ENCODE results near the gene RNASEH2C. TPM values are rescaled to one million over a fixed set of nuclear protein-coding genes. Genes with fewer than 3 reads are reported as not detected.
A peak's percentile ranks its signal among the peaks of the same experiment; 100 is the strongest.

Gene RNASEH2C
- total and polyA plus RNA-seq, 2 of the 13 experiments (the other 11 are each of a cell fraction or from before 2014, with no cell fraction given), result 27.4 to 50.9 TPM

- TF ChIP-seq ZNF318 (CRISPR knock-in tag; IDR thresholded peaks at IDR 0.05) (no peak), MAX (IDR thresholded peaks at IDR 0.05) (peak; percentile 98), NBN (conservative IDR thresholded peaks at IDR 0.05) (no peak), ZNF891 (CRISPR knock-in tag; IDR thresholded peaks at IDR 0.05) (peak; percentile 98), HOXD1 (CRISPR knock-in tag; IDR thresholded peaks at IDR 0.05) (peak; percentile 57; the same call in 1 of the 2 replicates), ZSCAN30 (CRISPR knock-in tag; IDR thresholded peaks at IDR 0.05) (0 out of 2 replicates have a peak, but pooled peaks have one; percentile 33), ERF (CRISPR knock-in tag; IDR thresholded peaks at IDR 0.05) (peak; percentile 92), SMARCC2 (IDR thresholded peaks at IDR 0.05) (no peak), CSRNP2 (CRISPR knock-in tag; conservative IDR thresholded peaks at IDR 0.05; ENCODE audit: low read depth) (peak; percentile 83; the same call in 1 of the 2 replicates), ZNF614 (CRISPR knock-in tag; IDR thresholded peaks at IDR 0.05; ENCODE audit: borderline replicate concordance) (peak; percentile 87; the same call in 1 of the 2 replicates), ZNF839 (CRISPR knock-in tag; IDR thresholded peaks at IDR 0.05; ENCODE audit: borderline replicate concordance) (peak; percentile 87), FOXA3 (CRISPR knock-in tag; IDR thresholded peaks at IDR 0.05) (peak; percentile 63), KAT2B (IDR thresholded peaks at IDR 0.05; ENCODE audit: borderline replicate concordance, low read depth, low read length) (no peak), CBFB (CRISPR knock-in tag; IDR thresholded peaks at IDR 0.05) (peak; percentile 80), ZNF33A (CRISPR knock-in tag; IDR thresholded peaks at IDR 0.05; ENCODE audit: borderline replicate concordance) (peak; percentile 72; the same call in 1 of the 2 replicates), ZFX (CRISPR knock-in tag; IDR thresholded peaks at IDR 0.05; ENCODE audit: low read depth) (peak; percentile 98), ZNF773 (CRISPR knock-in tag; IDR thresholded peaks at IDR 0.05; ENCODE audit: borderline replicate concordance) (0 out of 2 replicates have a peak, but pooled peaks have one; percentile 56), SMARCE1 (IDR thresholded peaks at IDR 0.05; ENCODE audit: borderline replicate concordance) (no peak), NFIB (CRISPR knock-in tag; IDR thresholded peaks at IDR 0.05; ENCODE audit: borderline replicate concordance) (0 out of 2 replicates have a peak, but pooled peaks have one; percentile 77), ZNF20 (CRISPR knock-in tag; IDR thresholded peaks at IDR 0.05) (peak; percentile 91; the same call in 1 of the 2 replicates)
Observed at GRCh38 chr11:65711785-65712632, 8.6 kb downstream of the RNASEH2C start, which contains the start of gene KAT5 (continued).
